Colonic mucosa (tissue), 4 donors: ENCODE results near the gene C7orf57. TPM values are rescaled to one million over a fixed set of nuclear protein-coding genes. Genes with fewer than 3 reads are reported as not detected.

Experiments
- DNase-seq: peaks from one replicate; pipeline ENCODE4 v3.0.0-alpha.2; 2020
- H3K27ac ChIP-seq: fragments of 200-600 bp; one replicate; pipeline ENCODE4 v1.8.0; 2021
- H3K27me3 ChIP-seq: fragments of 200-600 bp; one replicate; pipeline ENCODE4 v1.8.0; 2021
- H3K36me3 ChIP-seq: fragments of 200-600 bp; one replicate; pipeline ENCODE4 v1.8.0; 2021
- H3K4me1 ChIP-seq: fragments of 200-600 bp; one replicate; pipeline ENCODE4 v1.8.0; 2021; ENCODE audit warnings: mild to moderate bottlenecking
- H3K4me3 ChIP-seq: fragments of 200-600 bp; one replicate; pipeline ENCODE4 v1.8.0; 2021
- H3K9ac ChIP-seq, 2 donors: one replicate each; pipeline ENCODE4 v1.7.0; 2013; ENCODE audit warnings: control low read depth in 2 of 2, low read depth in 2 of 2, low read length in 2 of 2
- H3K9me3 ChIP-seq: fragments of 200-600 bp; one replicate; pipeline ENCODE4 v1.8.0; 2021
- CTCF ChIP-seq: fragments of 200-600 bp; IDR thresholded peaks from one replicate; pipeline ENCODE4 v1.8.0; 2022; ENCODE audit warnings: antibody characterized with exemption, mild to moderate bottlenecking
- intact Hi-C: fragments of 100-400 bp; cut with DNase I; formaldehyde crosslinking; loops from one replicate; pipeline ENCODE4 v1.14.1; 2022
- total RNA-seq, 2 donors: library from RNA; stranded (reverse); fragmentation: NEBNext Ultra II Directional in 1 of 2; extraction: Animal tissue kit (Norgen Biotek cat#: 25700) in 1 of 2; gene quantifications; one replicate each; pipeline ENCODE4 v1.2.1, GENCODE V29; 2021
- donor health status: healthy.
- donor health status: DM: no; HTN: no; CAD: no.
- donor health status: DM: no; HTN: no; CAD: no.

The C7orf57 gene
- total RNA-seq, 2 donors from 2014 or later: 0.24 TPM; not detected in 1

- Histone ChIP-seq H3K4me1 (peaks cover 4% of the 10 kb centered on the region), H3K27ac (no peak overlapping the region), H3K9me3 (no peaks in the 10 kb centered on the region), H3K4me3 (peak overlapping the region; percentile 59), H3K9ac (no peak overlapping the region), H3K27me3 (peaks cover 4% of the 10 kb centered on the region), H3K36me3 (no peaks in the 10 kb centered on the region)
- DNase-seq: peak; percentile 19
- intact Hi-C loops: loop anchor here (10.0 kb wide), 1 partner anchor 79 kb away; no protein-coding TSS in a partner anchor
- no peak for TF ChIP-seq CTCF
These were observed 680 bp downstream of the C7orf57 start for GRCh38 chr7:48035967-48036478.

- Histone ChIP-seq H3K9ac (no peak overlapping the region), H3K4me1 (peaks cover 4% of the 10 kb centered on the region), H3K4me3 (no peak overlapping the region), H3K27ac (no peak overlapping the region), H3K27me3 (peaks cover 4% of the 10 kb centered on the region), H3K9me3 (no peaks in the 10 kb centered on the region), H3K36me3 (no peaks in the 10 kb centered on the region)
- no peak for TF ChIP-seq CTCF
- intact Hi-C loops: loop anchor here (10.0 kb wide), 1 partner anchor 76 kb away; no protein-coding TSS in a partner anchor
- DNase-seq: no peak
These were observed 3.6 kb downstream of the C7orf57 start for GRCh38 chr7:48038815-48039506.

- TF ChIP-seq CTCF: no peak
- Histone ChIP-seq H3K36me3 (no peaks in the 10 kb centered on the region), H3K4me3 (no peak overlapping the region), H3K27ac (no peak overlapping the region), H3K9ac (no peak overlapping the region), H3K9me3 (no peaks in the 10 kb centered on the region), H3K27me3 (peaks cover 2% of the 10 kb centered on the region), H3K4me1 (peaks cover 3% of the 10 kb centered on the region)
- DNase-seq: no peak
- intact Hi-C loops: no loop called here
These were observed 5.8 kb downstream of the C7orf57 start for GRCh38 chr7:48040944-48041652.

GRCh38 chr7:48041653-48041970 is 6.3 kb downstream of the C7orf57 start:
- TF ChIP-seq CTCF: no peak
- intact Hi-C loops: no loop called here
- Histone ChIP-seq H3K27ac (no peak overlapping the region), H3K9ac (no peak overlapping the region), H3K9me3 (no peaks in the 10 kb centered on the region), H3K27me3 (no peaks in the 10 kb centered on the region), H3K36me3 (no peaks in the 10 kb centered on the region), H3K4me1 (no peaks in the 10 kb centered on the region), H3K4me3 (no peak overlapping the region)
- DNase-seq: no peak

GRCh38 chr7:48042216-48042615 is 6.9 kb downstream of the C7orf57 start:
- no peaks in the 10 kb centered on the region for H3K9me3 ChIP-seq
- H3K9ac ChIP-seq: no peak overlapping the region
- intact Hi-C loops: no loop called here
- no peak overlapping the region for H3K27ac ChIP-seq
- no peak for TF ChIP-seq CTCF
- H3K4me1 ChIP-seq: no peaks in the 10 kb centered on the region
- no peak overlapping the region for H3K4me3 ChIP-seq
- H3K36me3 ChIP-seq: no peaks in the 10 kb centered on the region
- no peaks in the 10 kb centered on the region for H3K27me3 ChIP-seq
- no peak for DNase-seq
